DND-41 (cell line): ENCODE data around the gene TP73.

Source experiments
- CTCF ChIP-seq: IDR thresholded peaks from 2 replicates; pipeline ENCODE4 v1.5.1; 2012; ENCODE audit warnings: borderline replicate concordance, low read length, moderate library complexity, mild to moderate bottlenecking; ENCODE audit not compliant: poor library complexity, severe bottlenecking; ENCODE audit errors: extremely low read depth
- EZH2 ChIP-seq: IDR thresholded peaks from 3 replicates; pipeline ENCODE4 v1.6.1; 2012; ENCODE audit warnings: borderline replicate concordance, low read depth, mild to moderate bottlenecking, moderate library complexity, low read length, inconsistent platforms; ENCODE audit not compliant: severe bottlenecking

GRCh38 chr1:3707939-3708328 is 55.6 kb downstream of the TP73 start:
- no peak for TF ChIP-seq EZH2
- TF ChIP-seq CTCF = no peak
